Measurements from ENCODE around the gene ROCK2.

The ROCK2 gene

DNA sequence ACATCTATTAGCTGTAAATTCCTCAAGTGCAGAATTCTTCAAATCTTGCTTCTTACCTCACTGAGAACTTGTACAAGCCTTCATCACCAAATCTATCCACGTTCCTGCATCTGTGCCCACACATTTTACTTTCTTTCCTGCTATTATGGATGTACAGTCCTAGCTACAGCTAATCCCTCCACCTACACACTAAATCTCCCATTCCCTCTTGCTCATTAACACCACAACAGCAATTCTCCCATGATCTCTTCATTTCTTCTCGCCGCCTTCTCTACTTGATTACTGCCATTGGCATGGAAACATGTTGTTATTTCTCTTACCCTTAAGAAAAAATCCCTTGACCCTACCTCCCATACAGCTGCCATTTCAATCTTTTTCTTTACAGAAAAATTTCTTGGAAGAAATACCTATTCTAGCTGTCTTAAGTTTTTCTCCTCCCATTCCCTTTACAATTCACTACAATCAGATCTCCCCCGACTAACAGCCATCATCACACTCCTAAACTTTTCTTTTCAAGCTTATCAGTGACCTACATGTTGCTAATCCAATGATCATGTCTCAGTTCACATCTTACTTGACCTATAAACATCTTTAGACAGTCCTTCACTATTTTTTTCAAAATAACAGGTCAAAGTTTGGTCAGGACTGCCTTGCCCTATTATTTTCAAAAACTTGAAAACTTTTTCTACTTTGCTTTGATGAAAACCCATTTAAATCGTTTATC lies 41.0 kb downstream of the ROCK2 start:
- H3K27ac Mint-ChIP-seq: no peak overlapping the region
- no peaks in the 10 kb centered on the region for H3K4me1 Mint-ChIP-seq

GRCh38 chr2:11299439-11299838 lies 45.0 kb downstream of the ROCK2 start:
- Mint-ChIP-seq H3K4me3 (no peak overlapping the region), H3K27ac (no peak overlapping the region), H3K4me1 (no peaks in the 10 kb centered on the region), H3K9me3 (peaks cover 3% of the 10 kb centered on the region), H3K36me3 (ENCODE audit: low read depth) (peaks cover 5% of the 10 kb centered on the region), H3K27me3 (ENCODE audit: low read depth, poor library complexity) (no peaks in the 10 kb centered on the region)
- TF ChIP-seq, protein P1, sequence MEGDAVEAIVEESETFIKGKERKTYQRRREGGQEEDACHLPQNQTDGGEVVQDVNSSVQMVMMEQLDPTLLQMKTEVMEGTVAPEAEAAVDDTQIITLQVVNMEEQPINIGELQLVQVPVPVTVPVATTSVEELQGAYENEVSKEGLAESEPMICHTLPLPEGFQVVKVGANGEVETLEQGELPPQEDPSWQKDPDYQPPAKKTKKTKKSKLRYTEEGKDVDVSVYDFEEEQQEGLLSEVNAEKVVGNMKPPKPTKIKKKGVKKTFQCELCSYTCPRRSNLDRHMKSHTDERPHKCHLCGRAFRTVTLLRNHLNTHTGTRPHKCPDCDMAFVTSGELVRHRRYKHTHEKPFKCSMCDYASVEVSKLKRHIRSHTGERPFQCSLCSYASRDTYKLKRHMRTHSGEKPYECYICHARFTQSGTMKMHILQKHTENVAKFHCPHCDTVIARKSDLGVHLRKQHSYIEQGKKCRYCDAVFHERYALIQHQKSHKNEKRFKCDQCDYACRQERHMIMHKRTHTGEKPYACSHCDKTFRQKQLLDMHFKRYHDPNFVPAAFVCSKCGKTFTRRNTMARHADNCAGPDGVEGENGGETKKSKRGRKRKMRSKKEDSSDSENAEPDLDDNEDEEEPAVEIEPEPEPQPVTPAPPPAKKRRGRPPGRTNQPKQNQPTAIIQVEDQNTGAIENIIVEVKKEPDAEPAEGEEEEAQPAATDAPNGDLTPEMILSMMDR (IDR thresholded peaks at IDR 0.05): no peak
- DNase-seq: no peak

More for the DNA sequence above, 41.0 kb downstream of the ROCK2 start:
- no peaks in the 10 kb centered on the region for H3K27me3 Mint-ChIP-seq (ENCODE audit: low read depth, poor library complexity)
- DNase-seq: no peak
- H3K36me3 Mint-ChIP-seq (ENCODE audit: low read depth): peaks cover 23% of the 10 kb centered on the region
- TF ChIP-seq, protein P1 (IDR thresholded peaks at IDR 0.05): no peak
- H3K9me3 Mint-ChIP-seq: peaks cover 3% of the 10 kb centered on the region
- H3K4me3 Mint-ChIP-seq: no peak overlapping the region

DNA sequence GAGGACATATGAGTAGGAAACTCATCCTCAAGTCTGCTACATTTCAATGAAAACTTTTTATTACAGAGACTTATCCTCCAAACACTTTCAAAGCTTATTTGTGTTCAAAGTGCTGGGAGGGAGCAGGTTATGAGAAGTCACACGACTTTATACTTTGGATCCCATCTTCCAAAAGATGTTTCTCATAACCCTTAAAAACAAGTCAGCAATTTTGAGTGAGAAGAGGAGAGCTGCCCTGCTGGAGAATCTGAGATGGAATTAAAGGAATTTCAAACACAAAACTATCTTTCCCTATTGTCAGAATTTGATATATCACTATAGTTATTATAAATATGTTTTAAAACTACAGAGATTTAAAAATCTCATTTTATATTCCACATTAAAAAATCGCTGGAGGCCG lies 45.8 kb downstream of the ROCK2 start:
- Mint-ChIP-seq H3K27me3 (ENCODE audit: low read depth, poor library complexity) (no peaks in the 10 kb centered on the region), H3K4me3 (no peak overlapping the region), H3K9me3 (peaks cover 3% of the 10 kb centered on the region), H3K27ac (no peak overlapping the region), H3K36me3 (ENCODE audit: low read depth) (peaks cover 5% of the 10 kb centered on the region), H3K4me1 (no peaks in the 10 kb centered on the region)
- DNase-seq: no peak
- TF ChIP-seq, protein P1 (IDR thresholded peaks at IDR 0.05): no peak

DNA sequence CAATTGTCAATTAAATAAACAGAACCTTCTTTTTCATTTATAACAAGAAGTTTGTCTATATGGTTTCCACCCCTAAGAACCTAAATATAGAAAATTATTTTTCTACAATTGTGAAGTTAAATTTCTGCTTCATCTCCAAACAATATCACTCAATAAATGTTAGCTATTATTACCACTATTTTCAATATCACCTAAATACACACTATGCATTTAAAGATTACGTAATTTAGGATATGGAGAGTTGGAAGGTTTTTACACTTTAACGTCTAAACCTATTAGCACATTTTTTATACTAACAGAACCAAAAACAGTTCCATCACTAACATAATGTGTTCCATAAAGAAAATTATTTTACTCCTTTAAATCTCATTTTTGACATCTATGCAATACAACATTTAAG lies 48.0 kb downstream of the ROCK2 start:
- Mint-ChIP-seq H3K36me3 (ENCODE audit: low read depth) (peaks cover 12% of the 10 kb centered on the region), H3K27ac (no peak overlapping the region), H3K4me3 (no peak overlapping the region), H3K4me1 (peaks cover 8% of the 10 kb centered on the region), H3K9me3 (peaks cover 3% of the 10 kb centered on the region), H3K27me3 (ENCODE audit: low read depth, poor library complexity) (no peaks in the 10 kb centered on the region)
- TF ChIP-seq, protein P1 (IDR thresholded peaks at IDR 0.05): no peak
- DNase-seq: no peak

DNA sequence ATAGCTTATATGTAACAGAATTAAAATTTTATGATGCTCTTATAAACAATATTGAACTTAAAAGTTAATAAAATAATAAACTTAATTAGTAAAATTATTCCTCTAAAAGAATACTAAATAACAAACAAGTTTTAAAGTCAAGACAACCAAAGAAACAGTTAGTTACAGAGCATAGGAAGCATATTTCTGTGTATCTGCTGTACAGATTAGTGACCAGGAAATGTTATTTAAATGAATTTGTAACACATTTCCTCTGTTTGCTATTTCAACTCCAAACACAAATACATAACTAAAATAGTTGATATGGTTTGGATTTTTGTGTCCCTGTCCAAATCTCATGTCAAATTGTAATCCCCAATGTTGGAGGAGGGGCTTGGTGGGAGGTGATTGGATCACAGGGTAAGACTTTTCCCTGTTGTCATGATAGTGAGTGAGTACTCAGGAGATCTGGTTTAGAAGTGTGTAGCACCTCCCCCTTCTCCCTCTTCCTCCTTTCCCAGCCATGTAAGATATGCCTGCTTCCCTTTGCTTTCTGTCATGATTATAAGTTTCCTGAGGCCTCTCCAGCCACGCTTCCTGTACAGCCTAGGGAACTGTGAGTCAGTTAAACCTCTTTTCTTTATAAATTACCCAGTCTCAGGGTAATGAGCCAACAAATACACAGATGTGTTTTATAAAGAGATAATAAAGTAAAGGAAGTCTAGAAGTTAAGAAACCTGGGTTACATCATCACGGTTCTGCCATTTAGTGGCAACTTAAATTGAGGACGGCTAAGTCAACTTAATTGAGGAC lies 51.8 kb downstream of the ROCK2 start:
- Mint-ChIP-seq H3K36me3 (ENCODE audit: low read depth) (peaks cover 7% of the 10 kb centered on the region), H3K27me3 (ENCODE audit: low read depth, poor library complexity) (no peaks in the 10 kb centered on the region), H3K9me3 (no peaks in the 10 kb centered on the region), H3K27ac (peak overlapping the region; percentile 82), H3K4me1 (peaks cover 26% of the 10 kb centered on the region), H3K4me3 (no peak overlapping the region)
- TF ChIP-seq, protein P1 (IDR thresholded peaks at IDR 0.05): no peak
- DNase-seq: no peak

Measured in nephron progenitor cell (in vitro differentiated cells).